Measurements from ENCODE around the gene RAD51B.

DNA sequence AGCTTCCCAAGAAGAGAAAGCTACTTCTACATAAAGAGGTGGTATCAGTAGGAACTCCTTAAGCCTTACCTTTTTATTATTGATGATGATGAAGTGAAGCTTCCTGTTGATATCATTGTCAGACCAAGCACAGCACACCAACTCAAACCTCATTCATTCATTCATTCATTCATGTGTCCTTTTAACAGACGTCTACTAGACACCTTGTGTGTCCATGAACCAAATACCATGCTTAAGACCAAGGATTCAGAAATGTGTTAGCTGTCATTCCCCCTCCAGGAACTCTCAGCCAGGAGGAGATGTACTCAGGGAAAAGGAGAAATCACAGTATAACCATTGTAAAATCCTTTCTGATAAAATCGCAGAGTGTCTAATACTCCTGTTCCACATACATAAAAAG is 778.5 kb downstream of the RAD51B start:
- TF ChIP-seq CTCF (conservative IDR thresholded peaks at IDR 0.05) = no peak
- TF ChIP-seq ZFX (IDR thresholded peaks at IDR 0.05) = no peak

Data from C4-2B (cell line).